ENCODE measurements around the gene MAD1L1.

Gene MAD1L1

GRCh38 chr7:2002561-2003450, 229.9 kb downstream of the MAD1L1 start:
- no peak overlapping the region for H3K27ac ChIP-seq (ENCODE audit: low read depth, low read length)
- peak overlapping the region; percentile 20 for H4K12ac ChIP-seq (ENCODE audit: low read depth, low read length)
- peak overlapping the region; percentile 30 for H4K8ac ChIP-seq (ENCODE audit: low read depth, low read length)
- peaks cover 9% of the 10 kb centered on the region for H3K79me1 ChIP-seq (ENCODE audit: low read length)
- peak overlapping the region; percentile 40 for H3K14ac ChIP-seq (ENCODE audit: low read length)
- H3K4me2 ChIP-seq (ENCODE audit: low read length), result no peak overlapping the region
- H2BK120ac ChIP-seq (ENCODE audit: insufficient read depth, low read length, poor library complexity), result peak overlapping the region; percentile 17
- no CpG with 5 or more reads among the region's 21 CpGs for WGBS (ENCODE audit: extremely low coverage, insufficient coverage, insufficient read length)
- no peak overlapping the region for H3K23ac ChIP-seq (ENCODE audit: low read length)
- peak overlapping the region; percentile 14 for H3K4ac ChIP-seq (ENCODE audit: low read depth, low read length)
- no peak overlapping the region for H2AK5ac ChIP-seq (ENCODE audit: low read length)
- peak overlapping the region; percentile 31 for H2BK12ac ChIP-seq (ENCODE audit: low read length)
- H3K4me1 ChIP-seq (ENCODE audit: control insufficient read depth in 1 of 2, insufficient read depth in 2 of 2, low read length in 2 of 2), result peaks cover 20 to 21% of the 10 kb centered on the region in 2 experiments
- peak overlapping the region; percentile 34 for H3K18ac ChIP-seq (ENCODE audit: low read length)
- no peak overlapping the region for H2BK5ac ChIP-seq (ENCODE audit: low read depth, low read length, poor library complexity)
- no peak overlapping the region for H3K4me3 ChIP-seq (ENCODE audit: low read depth, low read length)
- no peaks in the 10 kb centered on the region for H3K27me3 ChIP-seq (ENCODE audit: insufficient read depth, low read length)
- peaks cover 0 to 6% of the 10 kb centered on the region in 2 experiments for H3K36me3 ChIP-seq (ENCODE audit: control insufficient read depth in 1 of 2, insufficient read depth in 2 of 2, low read length in 2 of 2)
- no peak overlapping the region for H2AFZ ChIP-seq (ENCODE audit: insufficient read depth, low read length, poor library complexity)
- H3K79me2 ChIP-seq (ENCODE audit: control insufficient read depth, insufficient read depth, low read length, poor library complexity), result no peaks in the 10 kb centered on the region
- DNase-seq, result no peak
- peaks cover 5% of the 10 kb centered on the region for H3K9me3 ChIP-seq (ENCODE audit: insufficient read depth, low read depth, low read length)
- peak overlapping the region; percentile 69 for H4K91ac ChIP-seq (ENCODE audit: low read depth, low read length)
- no peak overlapping the region for H3K9ac ChIP-seq (ENCODE audit: low read length)

- H4K8ac ChIP-seq (ENCODE audit: low read depth, low read length), result peak overlapping the region; percentile 26
- peak overlapping the region; percentile 49 for H3K18ac ChIP-seq (ENCODE audit: low read length)
- no CpG with 5 or more reads among the region's 33 CpGs for WGBS (ENCODE audit: extremely low coverage, insufficient coverage, insufficient read length)
- no peak overlapping the region for H3K23ac ChIP-seq (ENCODE audit: low read length)
- H2BK12ac ChIP-seq (ENCODE audit: low read length), result peak overlapping the region; percentile 11
- H4K12ac ChIP-seq (ENCODE audit: low read depth, low read length), result peak overlapping the region; percentile 23
- peaks cover 20 to 21% of the 10 kb centered on the region in 2 experiments for H3K4me1 ChIP-seq (ENCODE audit: control insufficient read depth in 1 of 2, insufficient read depth in 2 of 2, low read length in 2 of 2)
- peak overlapping the region; percentile 69 for H4K91ac ChIP-seq (ENCODE audit: low read depth, low read length)
- peaks cover 0 to 6% of the 10 kb centered on the region in 2 experiments for H3K36me3 ChIP-seq (ENCODE audit: control insufficient read depth in 1 of 2, insufficient read depth in 2 of 2, low read length in 2 of 2)
- H2AFZ ChIP-seq (ENCODE audit: insufficient read depth, low read length, poor library complexity), result no peak overlapping the region
- no peaks in the 10 kb centered on the region for H3K79me2 ChIP-seq (ENCODE audit: control insufficient read depth, insufficient read depth, low read length, poor library complexity)
- no peaks in the 10 kb centered on the region for H3K27me3 ChIP-seq (ENCODE audit: insufficient read depth, low read length)
- H3K4me3 ChIP-seq (ENCODE audit: low read depth, low read length), result no peak overlapping the region
- peak overlapping the region; percentile 18 for H2BK5ac ChIP-seq (ENCODE audit: low read depth, low read length, poor library complexity)
- no peak overlapping the region for H3K4me2 ChIP-seq (ENCODE audit: low read length)
- no peak overlapping the region for H2AK5ac ChIP-seq (ENCODE audit: low read length)
- peak overlapping the region; percentile 31 for H2BK120ac ChIP-seq (ENCODE audit: insufficient read depth, low read length, poor library complexity)
- no peak for DNase-seq
- peak overlapping the region; percentile 23 for H3K27ac ChIP-seq (ENCODE audit: low read depth, low read length)
- H3K9me3 ChIP-seq (ENCODE audit: insufficient read depth, low read depth, low read length), result peaks cover 5% of the 10 kb centered on the region
- peak overlapping the region; percentile 4 for H3K4ac ChIP-seq (ENCODE audit: low read depth, low read length)
- H3K9ac ChIP-seq (ENCODE audit: low read length), result no peak overlapping the region
- H3K79me1 ChIP-seq (ENCODE audit: low read length), result peaks cover 9% of the 10 kb centered on the region
- H3K14ac ChIP-seq (ENCODE audit: low read length), result peak overlapping the region; percentile 36
Observed at GRCh38 chr7:2001601-2002442, 230.9 kb downstream of the MAD1L1 start.

GRCh38 chr7:2000746-2001321, 231.9 kb downstream of the MAD1L1 start:
- Histone ChIP-seq H2BK12ac (ENCODE audit: low read length) (no peak overlapping the region), H3K27me3 (ENCODE audit: insufficient read depth, low read length) (no peaks in the 10 kb centered on the region), H3K23ac (ENCODE audit: low read length) (no peak overlapping the region), H2AK5ac (ENCODE audit: low read length) (no peak overlapping the region), H3K14ac (ENCODE audit: low read length) (peak overlapping the region; percentile 20), H3K9ac (ENCODE audit: low read length) (no peak overlapping the region), H4K91ac (ENCODE audit: low read depth, low read length) (no peak overlapping the region), H3K4me1 (ENCODE audit: control insufficient read depth in 1 of 2, insufficient read depth in 2 of 2, low read length in 2 of 2) (peaks cover 20 to 21% of the 10 kb centered on the region in 2 experiments), H3K79me2 (ENCODE audit: control insufficient read depth, insufficient read depth, low read length, poor library complexity) (no peaks in the 10 kb centered on the region), H4K12ac (ENCODE audit: low read depth, low read length) (no peak overlapping the region), H3K18ac (ENCODE audit: low read length) (no peak overlapping the region), H2BK120ac (ENCODE audit: insufficient read depth, low read length, poor library complexity) (peak overlapping the region; percentile 26), H3K4me3 (ENCODE audit: low read depth, low read length) (no peak overlapping the region), H2BK5ac (ENCODE audit: low read depth, low read length, poor library complexity) (no peak overlapping the region), H3K36me3 (ENCODE audit: control insufficient read depth in 1 of 2, insufficient read depth in 2 of 2, low read length in 2 of 2) (peaks cover 0 to 6% of the 10 kb centered on the region in 2 experiments), H3K79me1 (ENCODE audit: low read length) (peaks cover 9% of the 10 kb centered on the region), H3K4ac (ENCODE audit: low read depth, low read length) (no peak overlapping the region), H3K9me3 (ENCODE audit: insufficient read depth, low read depth, low read length) (peaks cover 5% of the 10 kb centered on the region), H2AFZ (ENCODE audit: insufficient read depth, low read length, poor library complexity) (no peak overlapping the region), H3K4me2 (ENCODE audit: low read length) (no peak overlapping the region), H4K8ac (ENCODE audit: low read depth, low read length) (no peak overlapping the region), H3K27ac (ENCODE audit: low read depth, low read length) (no peak overlapping the region)
- WGBS (ENCODE audit: extremely low coverage, insufficient coverage, insufficient read length), result no CpG with 5 or more reads among the region's 25 CpGs
- peak; percentile 12 to 34 for DNase-seq

GRCh38 chr7:2000153-2000687, 232.5 kb downstream of the MAD1L1 start:
- Histone ChIP-seq H4K91ac (ENCODE audit: low read depth, low read length) (no peak overlapping the region), H3K18ac (ENCODE audit: low read length) (no peak overlapping the region), H2BK12ac (ENCODE audit: low read length) (no peak overlapping the region), H4K12ac (ENCODE audit: low read depth, low read length) (no peak overlapping the region), H3K79me2 (ENCODE audit: control insufficient read depth, insufficient read depth, low read length, poor library complexity) (no peaks in the 10 kb centered on the region), H3K79me1 (ENCODE audit: low read length) (peaks cover 9% of the 10 kb centered on the region), H2AK5ac (ENCODE audit: low read length) (no peak overlapping the region), H3K4me2 (ENCODE audit: low read length) (no peak overlapping the region), H3K9me3 (ENCODE audit: insufficient read depth, low read depth, low read length) (peaks cover 5% of the 10 kb centered on the region), H3K23ac (ENCODE audit: low read length) (no peak overlapping the region), H2AFZ (ENCODE audit: insufficient read depth, low read length, poor library complexity) (no peak overlapping the region), H3K27ac (ENCODE audit: low read depth, low read length) (no peak overlapping the region), H2BK120ac (ENCODE audit: insufficient read depth, low read length, poor library complexity) (no peak overlapping the region), H3K36me3 (ENCODE audit: control insufficient read depth in 1 of 2, insufficient read depth in 2 of 2, low read length in 2 of 2) (peaks cover 0 to 6% of the 10 kb centered on the region in 2 experiments), H3K4ac (ENCODE audit: low read depth, low read length) (no peak overlapping the region), H3K9ac (ENCODE audit: low read length) (no peak overlapping the region), H4K8ac (ENCODE audit: low read depth, low read length) (no peak overlapping the region), H3K4me1 (ENCODE audit: control insufficient read depth in 1 of 2, insufficient read depth in 2 of 2, low read length in 2 of 2) (peaks cover 20 to 21% of the 10 kb centered on the region in 2 experiments), H3K14ac (ENCODE audit: low read length) (no peak overlapping the region), H3K27me3 (ENCODE audit: insufficient read depth, low read length) (no peaks in the 10 kb centered on the region), H2BK5ac (ENCODE audit: low read depth, low read length, poor library complexity) (no peak overlapping the region), H3K4me3 (ENCODE audit: low read depth, low read length) (no peak overlapping the region)
- no peak for DNase-seq
- WGBS (ENCODE audit: extremely low coverage, insufficient coverage, insufficient read length), result no CpG with 5 or more reads among the region's 27 CpGs

All from trophoblast cell (in vitro differentiated cells and primary cell).